Gastroesophageal sphincter (tissue), 3 donors: ENCODE data around the gene PDE2A.

Source experiments
- CTCF ChIP-seq, 4 experiments: fragments of 200-600 bp in 2 of 4; fragments of 450-650 bp in 2 of 4; sonication (generic) in 1 of 4; IDR thresholded peaks; one replicate each; pipeline ENCODE4 v1.5.1; 2017 to 2019; ENCODE audit warnings: antibody characterized with exemption in 4 of 4, mild to moderate bottlenecking in 2 of 4, moderate library complexity in 2 of 4
- POLR2A ChIP-seq, 2 donors: fragments of 450-650 bp; IDR thresholded peaks; one replicate each; pipeline ENCODE4 v1.6.1; 2017; ENCODE audit warnings: antibody characterized with exemption in 2 of 2, mild to moderate bottlenecking in 2 of 2, moderate library complexity in 1 of 2
- POLR2AphosphoS5 ChIP-seq: sonication (generic); formaldehyde crosslinking; IDR thresholded peaks from one replicate; pipeline ENCODE4 v1.6.1; 2017; ENCODE audit warnings: antibody characterized with exemption

GRCh38 chr11:72623052-72623451 is 51.2 kb downstream of the PDE2A start:
- TF ChIP-seq POLR2AphosphoS5 = no peak
- no peak for TF ChIP-seq POLR2A (IDR thresholded peaks at IDR 0.05)
- no peak for TF ChIP-seq CTCF (IDR thresholded peaks at IDR 0.05)
